NCI-H128 (cell line): ENCODE data around the gene NCAPG.
"Not testable (repeated sequence)": the region's sequence is repeated elsewhere in the genome, so short reads cannot be mapped to it uniquely, and the experiment has no call there.

Experiments used
- DNase-seq: peaks from one replicate; lab custom pipeline; 2025; ENCODE audit not compliant: unreplicated experiment; lab: John Stamatoyannopoulos, UW

NCAPG gene

DNA sequence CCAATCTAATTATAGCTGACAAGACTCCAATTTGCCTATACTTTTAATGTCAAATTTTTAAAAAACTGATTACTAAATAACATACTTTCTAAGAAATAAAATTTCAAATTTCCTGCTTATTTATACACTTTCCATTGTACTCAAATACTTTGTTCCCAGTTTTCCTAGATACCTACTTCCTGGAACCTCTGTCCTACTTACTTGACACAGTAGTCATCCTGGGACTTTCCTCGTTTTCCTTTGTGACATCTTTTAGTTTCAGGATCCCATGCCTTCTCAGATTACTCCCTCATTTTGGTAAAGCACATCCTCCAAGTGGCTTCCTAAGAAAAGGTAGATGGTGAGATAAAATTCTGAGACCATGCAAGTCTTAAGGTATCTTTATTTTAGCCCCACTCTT lies 16.0 kb upstream of the NCAPG start:
- no peak for DNase-seq

DNA sequence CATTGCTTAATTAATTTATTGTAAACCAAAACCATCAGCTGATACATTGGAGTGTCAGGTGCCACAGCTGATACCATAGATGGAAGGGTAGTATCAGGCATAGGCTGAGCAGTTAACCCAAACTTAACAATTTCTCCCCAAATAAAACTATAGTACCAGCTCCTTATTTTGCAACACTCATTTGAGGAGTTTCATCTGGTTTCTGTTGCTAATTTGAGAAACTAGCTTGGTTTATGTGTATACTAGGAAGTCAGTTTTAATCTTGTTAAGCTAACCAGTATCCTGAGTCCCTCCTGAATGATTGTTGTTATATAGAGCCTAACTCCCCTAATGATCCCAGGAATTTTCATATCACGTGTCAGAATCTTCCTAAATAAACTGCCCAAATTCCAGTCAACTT lies 13.0 kb upstream of the NCAPG start:
- DNase-seq = no peak

DNA sequence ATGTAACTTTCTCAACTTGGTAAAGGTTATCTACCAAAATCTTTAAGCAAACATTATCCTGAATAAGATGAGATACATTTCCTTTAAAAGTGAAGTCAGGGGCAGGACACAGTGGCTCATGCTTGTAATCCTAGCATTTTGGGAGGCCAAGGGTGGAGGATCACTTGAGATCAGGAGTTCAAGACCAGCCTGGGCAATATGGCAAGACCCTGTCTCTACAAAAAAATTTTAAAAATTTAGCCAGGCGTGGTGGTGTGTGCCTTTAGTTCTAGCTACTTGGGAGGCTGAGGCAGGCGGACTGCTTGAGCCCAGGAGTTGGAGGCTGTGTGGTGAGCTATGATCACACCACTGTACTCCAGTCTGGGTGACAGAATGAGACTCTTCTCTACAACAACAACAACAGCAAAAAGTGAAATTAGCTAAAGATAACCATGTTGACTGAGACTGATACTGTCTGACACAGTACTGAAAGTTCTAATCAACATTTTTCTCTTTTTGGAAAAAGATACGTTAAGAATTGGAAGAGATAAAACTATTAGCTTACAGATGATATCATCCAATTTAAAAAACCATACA lies 5.1 kb upstream of the NCAPG start:
- no peak for DNase-seq

DNA sequence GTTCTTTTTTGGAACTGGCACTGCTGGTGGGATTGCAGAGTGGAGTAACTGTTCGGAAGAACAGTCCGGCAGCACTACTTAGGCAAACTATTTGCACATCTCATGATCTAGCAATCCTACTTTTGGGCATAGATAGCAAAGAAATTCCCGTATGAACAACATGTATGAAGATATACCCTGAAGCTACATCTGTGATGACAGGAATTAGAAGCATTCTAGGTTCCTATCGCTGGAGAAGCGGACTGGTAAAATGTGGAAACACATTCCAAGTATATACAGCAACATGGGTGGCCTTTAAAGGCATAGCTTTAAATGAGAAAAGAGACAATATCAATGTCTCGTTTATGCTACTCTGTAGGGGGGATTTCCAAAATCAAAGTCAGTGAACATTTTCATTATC lies 3.3 kb upstream of the NCAPG start:
- no peak for DNase-seq

DNA sequence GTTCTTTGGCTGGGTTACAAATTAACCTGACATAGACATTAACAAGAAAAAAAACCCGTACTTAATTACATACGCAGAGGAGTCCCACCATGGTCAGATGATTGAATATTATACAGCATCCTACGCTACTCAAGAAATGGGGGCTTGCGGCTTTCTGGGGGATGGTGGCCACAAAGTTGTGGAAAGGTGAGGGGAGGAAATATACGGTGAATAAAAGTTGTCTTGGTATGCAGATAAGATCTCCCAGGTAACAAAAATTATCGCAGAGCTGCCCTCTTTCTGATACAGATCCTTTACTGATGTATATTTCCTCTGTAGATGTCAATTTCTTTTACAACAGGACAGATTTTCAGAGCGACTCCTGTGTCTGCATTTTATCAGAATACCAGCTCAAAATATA lies 1.1 kb upstream of the NCAPG start:
- DNase-seq = no peak

DNA sequence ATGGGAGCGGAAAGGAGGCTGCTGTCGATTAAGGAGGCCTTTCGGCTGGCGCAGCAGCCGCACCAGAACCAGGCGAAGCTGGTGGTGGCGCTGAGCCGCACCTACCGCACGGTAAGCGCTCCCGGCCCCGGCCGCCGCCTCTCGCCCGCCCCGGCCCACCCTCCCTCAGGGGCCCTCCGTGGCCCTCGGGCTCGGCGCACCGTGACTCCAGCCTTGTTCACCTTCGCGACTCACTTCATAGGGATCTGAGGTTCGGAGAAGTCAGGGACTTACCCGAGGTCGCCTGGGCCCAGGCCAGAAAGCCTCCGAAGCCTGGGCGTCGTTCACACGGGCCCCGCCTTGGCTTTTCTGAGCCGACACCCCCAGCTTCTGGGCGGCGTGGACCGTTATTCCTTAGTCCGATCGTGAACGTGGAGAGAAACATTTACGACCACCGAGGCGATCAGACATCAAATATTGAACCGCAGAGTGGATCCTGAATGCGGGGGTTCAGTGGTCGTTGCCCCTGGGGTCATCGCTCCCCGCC lies 362 bp downstream of the NCAPG start:
- DNase-seq = no peak

DNA sequence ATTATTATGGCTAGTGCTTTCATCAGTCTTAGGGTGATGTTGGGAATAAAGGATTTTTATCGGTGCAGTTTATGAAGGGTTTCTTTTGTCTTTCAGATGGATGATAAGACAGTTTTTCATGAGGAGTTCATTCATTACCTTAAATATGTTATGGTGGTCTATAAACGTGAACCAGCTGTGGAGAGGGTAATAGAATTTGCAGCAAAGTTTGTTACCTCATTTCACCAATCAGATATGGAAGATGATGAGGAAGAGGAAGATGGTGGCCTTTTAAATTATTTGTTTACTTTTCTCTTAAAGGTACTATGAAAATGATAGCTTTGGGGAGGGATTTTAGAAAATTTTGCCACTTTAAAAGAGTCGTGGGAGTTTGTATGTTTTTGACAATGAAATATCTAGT lies 1.3 kb downstream of the NCAPG start:
- DNase-seq = no peak

DNA sequence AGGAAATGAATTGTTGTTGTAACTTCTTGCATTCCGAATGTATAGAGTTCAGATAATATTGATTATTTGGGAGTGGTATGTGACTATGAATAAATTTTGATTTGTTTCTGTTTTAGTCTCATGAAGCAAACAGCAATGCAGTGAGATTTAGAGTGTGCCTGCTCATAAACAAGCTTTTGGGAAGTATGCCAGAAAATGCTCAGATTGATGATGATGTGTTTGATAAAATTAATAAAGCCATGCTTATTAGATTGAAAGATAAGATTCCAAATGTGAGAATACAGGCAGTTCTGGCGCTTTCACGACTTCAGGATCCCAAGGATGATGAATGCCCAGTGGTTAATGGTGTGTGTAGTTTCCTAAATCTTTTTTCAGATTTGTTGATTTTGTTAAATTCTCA lies 2.0 kb downstream of the NCAPG start:
- DNase-seq = no peak

DNA sequence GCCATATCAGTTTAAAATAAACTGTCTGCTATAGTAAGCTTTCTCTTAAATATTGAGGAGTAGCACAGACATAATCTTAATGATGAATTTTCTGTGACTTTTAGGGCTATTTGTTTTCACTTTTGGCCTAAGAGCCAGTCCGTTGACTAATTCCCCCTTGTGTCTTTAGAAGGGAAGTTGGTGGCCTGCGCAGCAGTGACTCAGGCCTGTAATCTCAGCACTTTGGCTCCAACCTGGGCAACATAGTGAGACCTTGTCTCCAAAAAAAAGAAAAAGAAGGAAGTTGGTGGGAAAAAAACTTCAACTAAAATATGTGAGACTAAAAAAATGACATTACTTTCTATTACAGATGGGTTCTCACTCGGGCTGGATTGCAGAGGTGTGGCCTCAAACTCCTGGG lies 3.4 kb downstream of the NCAPG start:
- no peak for DNase-seq

DNA sequence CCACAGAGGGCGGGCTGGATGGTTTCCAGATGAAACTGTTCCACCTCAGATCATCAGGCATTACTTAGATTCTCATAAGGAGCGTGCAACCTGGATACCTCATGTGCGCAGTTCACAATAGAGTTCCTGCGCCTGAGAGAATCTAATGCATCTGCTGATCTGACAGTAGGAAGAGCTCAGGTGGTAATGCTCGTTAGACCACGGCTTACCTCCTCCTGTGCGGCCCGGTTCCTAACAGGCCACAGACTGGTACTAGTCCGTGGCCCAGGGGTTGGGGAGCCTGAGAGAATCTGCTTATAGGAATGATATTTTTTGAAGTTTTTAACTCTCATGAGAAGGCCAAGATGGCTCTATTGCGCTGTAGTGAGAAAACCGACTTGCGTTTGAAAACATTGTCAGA lies 5.4 kb downstream of the NCAPG start:
- no peak for DNase-seq

DNA sequence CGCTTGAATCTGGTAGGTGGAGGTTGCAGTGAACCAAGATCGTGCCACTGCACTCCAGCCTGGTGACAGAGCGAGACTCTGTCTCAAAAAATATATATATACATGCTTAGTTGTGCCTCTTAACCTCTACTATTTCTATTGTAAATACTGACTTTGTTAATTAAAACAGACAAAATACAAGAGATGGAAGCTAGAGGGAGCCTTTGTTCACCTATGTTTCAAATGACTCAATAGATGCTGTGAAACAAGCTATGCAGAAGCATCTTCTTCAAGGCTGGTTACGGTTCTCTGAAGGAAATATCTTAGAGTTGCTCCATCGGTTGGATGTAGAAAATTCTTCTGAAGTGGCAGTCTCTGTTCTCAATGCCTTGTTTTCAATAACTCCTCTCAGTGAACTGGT lies 6.2 kb downstream of the NCAPG start:
- no peak for DNase-seq

DNA sequence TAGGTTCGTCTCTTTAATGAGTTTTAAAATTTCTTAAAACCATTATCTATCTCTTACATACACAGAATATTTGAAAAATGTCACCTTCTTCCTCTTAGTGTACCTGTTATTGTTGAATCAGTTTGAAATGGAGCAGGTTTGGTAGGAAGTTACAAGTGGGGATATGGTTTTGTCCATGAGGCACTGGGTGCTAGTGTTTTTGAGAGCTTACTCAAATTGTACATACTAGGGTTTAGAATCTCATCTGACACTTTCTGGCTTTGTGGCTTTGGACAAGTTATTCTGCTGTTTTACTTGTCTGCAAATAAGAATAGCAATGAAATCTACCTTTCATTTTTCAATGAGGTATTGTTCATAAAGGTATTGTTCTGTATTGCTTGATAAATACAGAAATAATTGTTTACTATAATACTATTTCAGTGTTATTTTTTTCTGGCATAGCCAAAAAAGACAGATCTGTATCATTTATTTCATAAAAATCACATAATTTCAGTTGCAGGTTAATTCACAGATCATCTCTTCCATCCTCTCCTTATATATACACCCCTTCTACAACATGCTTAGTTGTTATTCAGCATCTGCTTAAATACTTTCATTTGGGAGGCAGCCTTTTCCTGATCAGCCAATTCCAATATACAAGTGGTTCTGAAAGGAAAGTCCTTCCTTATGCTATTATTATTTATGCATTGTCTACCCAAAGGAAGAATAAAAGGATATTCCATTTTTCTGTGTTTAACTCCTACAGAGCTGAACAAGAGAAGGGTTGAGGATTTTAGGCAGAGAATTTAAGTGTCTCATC lies 13.3 kb downstream of the NCAPG start:
- no peak for DNase-seq

DNA sequence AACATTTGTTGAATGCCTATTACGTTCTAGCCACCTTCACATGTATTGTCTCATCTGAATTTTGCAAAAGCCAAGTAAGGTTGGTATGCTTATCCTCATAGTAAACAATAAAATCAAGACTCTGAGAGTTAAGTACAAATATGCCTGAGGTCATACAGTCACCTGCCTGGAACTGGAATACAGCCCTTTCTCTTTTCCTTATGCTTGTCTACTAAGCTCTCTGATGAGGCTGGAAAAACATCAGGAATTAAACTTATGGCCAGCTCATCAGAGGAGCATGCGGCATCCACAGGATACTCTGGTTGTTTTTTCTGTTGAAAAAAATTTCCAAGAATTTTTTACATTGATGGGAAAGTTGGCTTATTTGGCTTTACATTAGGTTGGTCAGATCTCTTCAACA lies 35.5 kb downstream of the NCAPG start:
- DNase-seq = no peak

DNA sequence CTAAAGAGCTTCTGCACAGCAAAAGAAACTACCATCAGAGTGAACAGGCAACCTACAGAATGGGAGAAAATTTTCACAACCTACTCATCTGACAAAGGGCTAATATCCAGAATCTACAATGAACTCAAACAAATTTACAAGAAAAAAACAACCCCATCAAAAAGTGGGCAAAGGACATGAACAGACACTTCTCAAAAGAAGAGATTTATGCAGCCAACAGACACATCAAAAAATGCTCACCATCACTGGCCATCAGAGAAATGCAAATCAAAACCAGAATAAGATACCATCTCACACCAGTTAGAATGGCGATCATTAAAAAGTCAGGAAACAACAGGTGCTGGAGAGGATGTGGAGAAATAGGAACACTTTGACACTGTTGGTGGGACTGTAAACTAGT lies 39.5 kb downstream of the NCAPG start:
- not testable (repeated sequence) for DNase-seq

DNA sequence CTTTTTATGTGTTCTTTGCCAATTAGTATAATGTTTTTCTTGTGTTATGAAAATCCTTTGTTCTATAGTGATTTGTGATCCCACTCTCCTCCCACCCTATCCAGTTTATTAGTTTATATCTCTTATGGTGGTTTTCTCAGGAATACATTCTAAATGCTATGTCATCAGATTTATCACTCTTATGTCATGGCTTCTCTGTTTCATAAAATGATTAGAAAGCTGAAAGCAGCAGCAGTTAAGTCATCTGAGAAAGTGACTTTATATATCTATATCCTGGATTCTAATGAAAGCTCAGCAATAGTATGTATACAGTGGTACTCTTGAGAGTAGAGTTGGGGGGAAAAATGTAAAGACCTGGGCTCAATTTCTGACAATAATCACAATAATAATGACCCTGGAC lies 41.2 kb downstream of the NCAPG start:
- no peak for DNase-seq

DNA sequence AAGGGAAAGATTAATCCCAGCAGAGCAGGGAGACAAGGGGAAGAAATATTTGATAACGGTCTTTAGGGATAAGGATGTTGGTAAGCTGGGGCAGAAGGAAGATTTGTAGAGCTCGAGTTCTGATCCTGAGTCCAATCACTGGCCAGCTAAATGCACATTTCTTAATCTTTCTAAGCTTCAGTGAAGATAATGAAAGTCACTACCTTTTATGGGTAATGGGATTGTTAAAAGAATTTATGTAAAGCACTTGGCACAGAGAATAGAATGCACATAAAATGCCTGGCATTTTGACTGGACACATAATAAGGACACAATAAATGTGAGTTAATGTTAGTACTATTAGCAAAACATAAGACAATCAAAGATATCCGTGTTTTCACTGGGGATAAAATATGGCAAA lies 43.3 kb downstream of the NCAPG start:
- DNase-seq = no peak

DNA sequence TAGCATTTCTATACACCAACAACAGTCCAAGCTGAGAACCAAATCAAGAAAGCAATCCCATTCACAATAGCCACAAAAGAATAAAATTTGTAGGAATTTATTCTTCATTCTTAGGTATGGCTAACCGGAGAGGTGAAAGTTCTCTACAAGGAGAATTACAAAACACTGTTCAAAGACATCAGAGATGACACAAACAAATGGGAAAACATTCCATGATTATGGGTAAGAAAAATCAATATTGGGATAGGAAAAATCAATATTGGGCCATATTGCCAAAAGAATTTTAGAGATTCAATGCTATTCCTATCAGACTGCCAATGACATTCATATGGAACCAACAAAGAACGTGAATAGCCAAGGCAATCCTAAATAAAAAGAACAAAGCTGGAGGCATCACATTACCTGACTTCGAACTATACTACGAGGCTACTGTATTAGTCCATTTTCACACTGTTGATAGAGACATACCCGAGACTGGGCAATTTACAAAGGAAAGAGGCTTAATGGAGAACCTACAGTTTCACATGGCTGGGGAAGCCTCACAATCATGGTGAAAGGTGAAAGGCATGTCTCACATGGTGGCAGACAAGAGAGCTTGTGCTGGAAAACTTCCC lies 49.1 kb downstream of the NCAPG start:
- DNase-seq = no peak

DNA sequence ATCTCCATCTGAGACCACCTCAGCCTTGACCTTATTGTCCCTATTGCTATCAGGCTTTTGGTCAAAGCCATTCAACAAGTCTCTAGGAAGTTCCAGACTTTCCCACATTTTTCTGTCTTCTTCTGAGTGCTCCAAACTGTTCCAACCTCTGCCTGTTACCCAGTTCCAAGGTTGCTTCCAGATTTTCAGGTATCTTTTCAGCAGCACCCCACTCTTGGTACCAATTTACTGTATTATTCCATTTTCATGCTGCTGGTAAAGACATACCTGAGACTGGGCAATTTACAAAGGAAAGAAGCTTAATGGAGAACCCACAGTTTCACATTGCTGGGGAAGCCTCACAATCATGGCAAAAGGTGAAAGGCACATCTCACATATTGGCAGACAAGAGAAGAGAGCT lies 51.1 kb downstream of the NCAPG start:
- DNase-seq = not testable (repeated sequence)

DNA sequence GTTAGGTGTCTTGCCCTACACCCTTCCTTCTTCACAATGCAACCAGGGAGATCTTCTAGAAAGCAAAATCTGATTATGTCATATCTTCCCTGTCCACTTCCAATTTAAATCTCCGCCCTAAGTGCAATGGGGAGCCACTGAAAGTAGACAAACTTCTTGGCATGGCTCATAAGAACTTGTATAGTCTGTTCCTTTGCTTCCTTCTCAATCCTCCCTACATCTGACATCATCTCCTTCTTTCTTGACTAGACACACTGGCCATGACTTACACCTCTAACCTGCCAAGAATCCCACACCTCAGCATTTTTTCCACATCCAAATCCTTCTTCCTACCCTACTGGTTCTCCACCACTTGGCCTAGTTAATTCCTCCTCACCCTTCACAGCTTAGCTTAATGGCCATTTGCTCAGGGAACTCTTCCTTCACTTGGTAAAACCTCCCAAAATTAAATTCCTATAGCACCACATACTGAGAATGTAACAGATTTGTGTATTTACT lies 55.1 kb downstream of the NCAPG start:
- DNase-seq = no peak

DNA sequence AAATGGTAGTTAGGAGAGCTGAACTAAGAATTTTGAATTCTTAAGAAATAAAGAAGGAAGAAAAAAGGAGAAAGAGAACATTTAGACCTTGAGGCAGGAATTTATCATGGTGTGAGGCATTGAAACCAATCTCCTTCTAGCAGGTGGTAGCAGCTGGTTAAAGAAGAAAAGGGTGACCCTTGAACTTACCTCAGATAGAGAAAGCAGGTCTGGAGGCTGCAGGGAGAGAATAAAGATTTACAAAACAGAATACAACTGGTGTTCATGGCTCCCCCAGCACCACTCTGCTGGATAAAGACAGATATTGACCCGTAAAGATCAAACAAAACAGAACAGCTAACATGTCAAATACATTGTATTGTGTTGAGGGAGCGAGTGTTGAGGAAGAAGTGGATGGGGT lies 56.0 kb downstream of the NCAPG start:
- DNase-seq = no peak

DNA sequence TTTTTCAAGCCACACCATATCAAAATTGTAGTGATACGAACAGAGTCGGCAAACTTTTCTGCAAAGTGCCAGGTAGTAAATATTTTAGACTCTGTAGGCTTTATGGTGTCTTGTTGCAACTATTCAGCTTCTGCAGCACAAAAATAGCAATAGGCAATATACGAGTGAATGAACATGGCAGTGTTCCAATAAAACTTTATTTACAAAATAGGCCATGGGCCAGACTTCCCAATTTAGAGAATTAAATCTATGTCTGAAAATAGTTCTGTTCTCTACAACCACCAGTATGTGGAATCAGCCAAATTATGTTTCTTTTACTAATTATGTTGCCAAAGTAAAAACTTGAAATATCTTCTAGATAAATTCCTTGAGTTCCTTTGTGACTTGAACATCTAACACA lies 56.5 kb downstream of the NCAPG start:
- no peak for DNase-seq

DNA sequence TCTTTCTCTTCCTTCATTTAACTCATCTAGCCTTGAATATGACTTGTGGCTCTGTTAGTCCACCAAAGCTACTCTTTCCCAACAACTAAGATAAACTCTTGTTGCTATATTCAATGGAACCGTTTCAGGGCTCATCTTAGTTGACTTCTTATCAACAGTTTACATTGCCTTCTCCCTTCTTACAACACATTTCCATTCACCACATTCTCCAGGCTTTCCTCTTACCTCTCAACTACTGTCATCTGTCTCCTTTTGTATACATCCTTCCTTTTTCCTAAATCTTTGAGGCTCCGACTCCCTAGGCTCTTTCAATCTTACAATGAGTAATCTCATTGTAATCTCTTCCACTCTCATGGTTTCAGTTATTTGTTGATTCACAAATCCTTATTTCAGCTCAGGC lies 58.5 kb downstream of the NCAPG start:
- no peak for DNase-seq
